ENCODE measurements around the gene CNPY4.

CNPY4 gene

DNA sequence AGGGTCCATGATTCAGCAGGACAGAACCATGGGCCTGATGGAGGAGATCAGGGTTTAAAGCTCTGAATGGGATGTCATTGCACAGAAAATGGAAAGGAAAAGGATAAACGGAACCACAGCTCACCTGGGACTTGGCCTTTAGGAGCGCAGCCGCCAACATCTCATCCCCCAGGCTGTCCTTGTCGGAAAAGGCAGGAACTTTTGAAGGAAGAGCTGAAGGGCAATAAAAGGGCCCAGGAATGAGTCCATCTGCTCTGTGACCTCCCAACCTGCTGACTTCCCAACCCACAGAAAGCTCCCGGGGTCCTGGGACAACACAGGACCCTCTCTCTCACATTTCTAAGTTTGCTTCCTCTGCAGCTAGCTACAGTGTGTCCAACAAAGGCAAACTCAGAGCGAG lies 44.0 kb upstream of the CNPY4 start:
- POLR2A ChIA-PET, result interaction anchor here (1.0 kb wide), 1 partner anchor 25 kb away, joined by 3 read pairs; no protein-coding TSS in a partner anchor
- TF ChIP-seq, protein P1, sequence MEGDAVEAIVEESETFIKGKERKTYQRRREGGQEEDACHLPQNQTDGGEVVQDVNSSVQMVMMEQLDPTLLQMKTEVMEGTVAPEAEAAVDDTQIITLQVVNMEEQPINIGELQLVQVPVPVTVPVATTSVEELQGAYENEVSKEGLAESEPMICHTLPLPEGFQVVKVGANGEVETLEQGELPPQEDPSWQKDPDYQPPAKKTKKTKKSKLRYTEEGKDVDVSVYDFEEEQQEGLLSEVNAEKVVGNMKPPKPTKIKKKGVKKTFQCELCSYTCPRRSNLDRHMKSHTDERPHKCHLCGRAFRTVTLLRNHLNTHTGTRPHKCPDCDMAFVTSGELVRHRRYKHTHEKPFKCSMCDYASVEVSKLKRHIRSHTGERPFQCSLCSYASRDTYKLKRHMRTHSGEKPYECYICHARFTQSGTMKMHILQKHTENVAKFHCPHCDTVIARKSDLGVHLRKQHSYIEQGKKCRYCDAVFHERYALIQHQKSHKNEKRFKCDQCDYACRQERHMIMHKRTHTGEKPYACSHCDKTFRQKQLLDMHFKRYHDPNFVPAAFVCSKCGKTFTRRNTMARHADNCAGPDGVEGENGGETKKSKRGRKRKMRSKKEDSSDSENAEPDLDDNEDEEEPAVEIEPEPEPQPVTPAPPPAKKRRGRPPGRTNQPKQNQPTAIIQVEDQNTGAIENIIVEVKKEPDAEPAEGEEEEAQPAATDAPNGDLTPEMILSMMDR (IDR thresholded peaks at IDR 0.05; ENCODE audit: insufficient read depth, low read length, missing control alignments), result no peak
- H3K4me3 ChIP-seq (ENCODE audit: low read depth, low read length), result no peak overlapping the region
- CTCF ChIA-PET, result interaction anchor here (0.8 to 1.8 kb wide), 2 partner anchors 23 to 57 kb away, joined by 3 to 9 read pairs; no protein-coding TSS in a partner anchor
- DNase-seq (ENCODE audit: low read depth, low spot score), result no peak

DNA sequence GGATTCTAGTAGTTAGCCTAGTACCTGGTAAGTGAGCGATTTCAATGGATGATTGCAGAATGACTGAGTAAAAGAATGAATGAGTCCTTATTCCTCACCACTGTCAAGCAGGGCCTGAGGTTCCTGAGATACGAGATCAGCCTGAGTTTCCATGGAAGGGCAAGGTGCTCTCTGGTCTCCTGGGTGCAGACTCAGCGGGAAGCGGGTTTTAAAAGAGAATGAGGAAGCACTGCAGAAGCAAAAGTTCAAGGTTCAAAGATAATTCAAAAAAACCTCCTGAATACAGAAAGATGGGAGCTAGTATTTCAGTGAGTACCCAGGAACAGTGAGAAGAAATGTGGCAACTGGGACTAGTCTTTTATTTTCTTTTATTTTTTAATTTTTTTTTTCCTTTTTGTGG lies 42.2 kb upstream of the CNPY4 start:
- no peak overlapping the region for H3K4me3 ChIP-seq (ENCODE audit: low read depth, low read length)
- TF ChIP-seq, protein P1 (IDR thresholded peaks at IDR 0.05; ENCODE audit: insufficient read depth, low read length, missing control alignments), result no peak
- ChIA-PET CTCF (interaction anchor here (0.6 to 1.4 kb wide), 4 partner anchors 10 to 83 kb away, joined by 3 to 4 read pairs (median 4); no protein-coding TSS in a partner anchor), POLR2A (no interaction called here)
- no peak for DNase-seq (ENCODE audit: low read depth, low spot score)

GRCh38 chr7:100079024-100079560 lies 40.3 kb upstream of the CNPY4 start:
- TF ChIP-seq, protein P1 (IDR thresholded peaks at IDR 0.05; ENCODE audit: insufficient read depth, low read length, missing control alignments), result no peak
- no peak overlapping the region for H3K4me3 ChIP-seq (ENCODE audit: low read depth, low read length)
- ChIA-PET POLR2A (no interaction called here), CTCF (interaction anchor here (1.1 to 8.4 kb wide), 2 partner anchors 16 to 86 kb away, joined by 3 to 105 read pairs; no protein-coding TSS in a partner anchor)
- no peak for DNase-seq (ENCODE audit: low read depth, low spot score)

DNA sequence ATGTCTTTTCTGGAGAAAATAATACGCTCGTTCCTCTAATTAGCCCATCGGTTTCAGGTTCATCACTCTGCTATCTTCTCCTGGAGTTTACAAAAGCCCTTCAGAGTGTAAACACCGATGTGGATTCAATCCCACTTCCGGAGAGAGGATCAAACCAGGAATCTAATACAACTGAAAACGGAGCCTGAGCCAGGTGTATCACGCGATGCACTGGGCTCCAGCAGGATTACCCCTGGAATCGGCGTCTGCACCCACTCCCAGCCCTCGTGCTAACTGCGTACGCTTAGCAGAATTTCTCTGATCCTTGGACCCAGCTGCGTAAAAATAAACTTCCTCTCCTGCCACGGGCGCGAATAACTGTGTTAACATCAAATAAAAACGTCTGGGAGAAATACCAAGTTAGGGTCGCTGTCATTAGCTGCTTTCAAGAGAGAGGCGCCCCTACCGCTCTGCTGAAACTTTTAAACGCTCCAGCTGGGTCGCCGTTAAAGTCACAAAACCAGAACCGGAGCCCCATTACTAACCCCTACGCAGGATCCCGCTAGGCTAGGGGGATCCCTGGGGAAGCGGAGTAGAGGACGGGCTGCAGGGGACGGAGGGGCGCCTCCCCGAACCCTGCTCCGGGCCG lies 38.4 kb upstream of the CNPY4 start:
- no peak for DNase-seq (ENCODE audit: low read depth, low spot score)
- CTCF ChIA-PET, result interaction anchor here (1.0 to 8.4 kb wide), 6 partner anchors 10 to 88 kb away, joined by 3 to 105 read pairs (median 6); no protein-coding TSS in a partner anchor
- POLR2A ChIA-PET, result interaction anchor here (0.8 kb wide), 1 partner anchor 65 kb away, joined by 5 read pairs; the partner anchor contains the start of gene ZKSCAN1
- H3K4me3 ChIP-seq (ENCODE audit: low read depth, low read length), result peak overlapping the region; percentile 97
- TF ChIP-seq, protein P1 (IDR thresholded peaks at IDR 0.05; ENCODE audit: insufficient read depth, low read length, missing control alignments), result no peak

DNA sequence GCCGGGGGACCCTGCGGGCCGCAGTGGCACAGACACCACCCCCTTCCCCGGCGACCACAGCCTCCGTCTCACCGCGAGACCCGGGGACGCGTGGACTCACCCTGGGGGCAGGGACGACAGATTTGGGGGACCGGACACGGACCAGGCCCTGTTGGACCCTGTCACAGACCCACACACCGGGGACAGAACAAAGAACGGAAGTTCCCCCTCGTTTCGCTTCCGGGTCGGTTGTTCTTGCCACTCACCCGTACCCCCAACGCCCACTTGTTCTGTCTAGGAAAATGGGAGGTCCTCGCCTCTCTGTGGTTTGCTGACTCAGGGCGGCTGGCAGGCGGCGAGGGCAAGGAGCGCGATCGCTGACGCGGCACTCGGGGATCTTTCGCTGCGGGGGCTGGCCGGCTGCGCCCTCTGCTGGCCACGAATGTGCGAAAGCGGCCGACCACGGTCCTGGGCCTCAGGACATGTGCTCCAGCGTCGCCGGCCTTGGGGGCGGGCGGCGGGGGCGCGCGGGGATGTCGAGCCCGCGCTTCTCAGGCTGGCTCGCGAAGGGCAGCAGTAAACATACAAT lies 37.8 kb upstream of the CNPY4 start, which contains the start of gene ZNF3:
Gene ZNF3, minus strand, starts transcription at position 189 of the 568 bp plus-strand sequence. CDS start 4,366 bp downstream, outside the sequence.
- ChIA-PET POLR2A (interaction anchor here (0.7 to 0.8 kb wide), 2 partner anchors 66 to 94 kb away, joined by 3 to 5 read pairs; partner anchors contain the start of gene ZKSCAN1), CTCF (interaction anchor here (0.7 to 8.4 kb wide), 14 partner anchors 9 to 164 kb away, joined by 3 to 105 read pairs (median 6); partner anchors contain the start of genes MCM7 and ZKSCAN1)
- H3K4me3 ChIP-seq (ENCODE audit: low read depth, low read length), result peak within 1 kb of the TSS; percentile 97
- TF ChIP-seq, protein P1 (IDR thresholded peaks at IDR 0.05; ENCODE audit: insufficient read depth, low read length, missing control alignments), result peak; percentile 98
- DNase-seq (ENCODE audit: low read depth, low spot score), result peak; percentile 95

- no peak overlapping the region for H3K4me3 ChIP-seq (ENCODE audit: low read depth, low read length)
- POLR2A ChIA-PET, result no interaction called here
- DNase-seq (ENCODE audit: low read depth, low spot score), result no peak
- CTCF ChIA-PET, result interaction anchor here (0.7 to 8.4 kb wide), 12 partner anchors 8 to 166 kb away, joined by 3 to 105 read pairs (median 4); partner anchors contain the start of genes MCM7 and ZSCAN21
- TF ChIP-seq, protein P1 (IDR thresholded peaks at IDR 0.05; ENCODE audit: insufficient read depth, low read length, missing control alignments), result no peak
Measured at GRCh38 chr7:100082978-100083377, 36.5 kb upstream of the CNPY4 start.
